ENCODE results near the gene LAT. TPM values are rescaled to one million over a fixed set of nuclear protein-coding genes. Genes with fewer than 3 reads are reported as not detected.
"Not testable (repeated sequence)": the region's sequence is repeated elsewhere in the genome, so short reads cannot be mapped to it uniquely, and the experiment has no call there.

The LAT gene
- 42.7 and 77.4 TPM in 2 replicates for total RNA-seq (2014; rRNA removed; shearing (Covaris generic))

DNA sequence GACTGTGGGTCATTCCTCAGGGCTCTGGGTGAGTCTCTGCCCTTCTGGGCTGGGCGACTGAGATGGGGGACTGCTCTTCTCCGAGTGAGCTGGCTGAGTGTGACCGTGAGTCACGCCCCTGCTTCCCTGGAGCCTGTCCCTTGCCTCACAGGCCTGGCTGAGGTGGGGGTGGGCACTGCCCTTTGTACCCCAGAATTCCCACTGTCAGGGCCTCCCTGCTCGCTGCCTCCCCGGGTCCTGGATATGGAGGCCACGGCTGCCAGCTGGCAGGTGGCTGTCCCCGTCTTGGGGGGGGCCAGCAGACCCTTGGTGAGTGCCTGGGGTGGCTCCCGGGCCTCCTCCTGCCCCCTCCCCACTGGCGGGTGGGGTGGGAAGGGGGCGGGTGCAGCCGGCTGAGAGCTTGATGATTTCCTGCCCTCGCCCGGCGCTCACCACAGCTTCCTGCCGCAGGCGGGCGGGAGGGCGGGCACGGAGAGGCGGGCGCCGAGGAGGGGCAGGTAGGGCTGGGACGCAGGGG lies at the start of gene LAT:
TSS of gene LAT (plus strand) at position 434 of the 517 bp plus-strand sequence. CDS start 366 bp downstream, outside the sequence.
- DNase-seq (ENCODE audit: low spot score): peak; percentile 95

- peak; percentile 19 for DNase-seq (ENCODE audit: low spot score)
Observed at GRCh38 chr16:28935346-28935745, 49.5 kb upstream of the LAT start.

GRCh38 chr16:28935924-28936783 lies 48.7 kb upstream of the LAT start:
- DNase-seq (ENCODE audit: low spot score): peak; percentile 35

DNA sequence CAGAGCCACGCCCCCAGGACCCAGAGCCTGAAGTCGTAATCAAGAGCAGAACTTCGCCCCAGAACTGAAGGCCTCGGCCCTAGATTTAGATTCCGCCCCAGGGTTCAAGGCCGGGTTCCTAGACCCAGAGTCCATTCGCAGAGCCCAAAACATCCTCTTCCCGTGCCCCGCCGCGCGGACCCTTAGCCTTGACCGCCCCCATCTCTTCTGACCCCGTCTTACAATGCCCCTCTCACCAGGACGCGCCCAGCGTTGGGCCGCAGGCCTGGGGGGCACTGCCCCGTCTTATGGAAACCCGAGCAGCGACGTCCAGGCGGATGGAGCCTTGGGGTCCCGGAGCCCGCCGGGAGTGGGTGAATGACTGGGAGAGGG lies 48.1 kb upstream of the LAT start:
- DNase-seq (ENCODE audit: low spot score): no peak

DNA sequence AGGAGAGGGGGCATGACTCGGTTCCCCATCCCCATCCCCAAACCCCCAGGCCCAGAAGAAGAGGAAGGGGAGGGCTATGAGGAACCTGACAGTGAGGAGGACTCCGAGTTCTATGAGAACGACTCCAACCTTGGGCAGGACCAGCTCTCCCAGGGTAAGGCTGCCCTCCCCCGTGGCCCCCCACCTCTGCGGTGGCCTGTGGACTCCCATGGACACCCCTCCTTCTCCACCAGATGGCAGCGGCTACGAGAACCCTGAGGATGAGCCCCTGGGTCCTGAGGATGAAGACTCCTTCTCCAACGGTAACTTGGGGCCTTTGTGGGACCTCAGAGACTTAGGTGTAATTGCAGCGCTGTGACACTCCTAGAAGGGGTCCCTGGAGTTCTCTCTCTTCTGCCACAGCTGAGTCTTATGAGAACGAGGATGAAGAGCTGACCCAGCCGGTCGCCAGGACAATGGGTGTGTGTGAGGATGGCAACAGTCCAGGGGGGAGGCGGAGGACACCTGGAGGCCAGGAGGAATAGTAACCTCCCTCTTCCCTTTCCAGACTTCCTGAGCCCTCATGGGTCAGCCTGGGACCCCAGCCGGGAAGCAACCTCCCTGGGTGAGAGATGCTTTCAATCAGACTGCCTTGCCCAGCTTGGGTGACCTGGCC lies 47.5 kb upstream of the LAT start:
- no peak for DNase-seq (ENCODE audit: low spot score)

- no peak for DNase-seq (ENCODE audit: low spot score)
Observed at GRCh38 chr16:28938721-28939120, 46.1 kb upstream of the LAT start.

DNA sequence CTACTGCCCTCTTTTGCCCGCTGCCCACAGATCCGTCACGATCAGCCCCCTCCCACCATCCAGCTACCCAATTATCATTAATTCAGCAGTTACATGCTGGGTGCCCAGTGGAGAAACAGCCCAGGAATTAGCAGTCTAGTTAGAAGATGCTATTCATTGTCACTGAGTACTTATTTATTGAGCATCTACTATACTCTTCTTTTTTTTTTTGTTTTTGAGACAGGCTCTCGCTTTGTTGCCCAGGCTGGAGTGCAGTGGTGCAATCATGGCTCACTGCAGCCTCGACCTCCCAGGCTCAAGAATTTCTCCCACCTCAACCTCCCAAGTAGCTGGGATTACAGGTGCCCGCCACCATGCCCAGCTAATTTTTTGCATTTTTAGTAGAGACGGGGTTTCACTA lies 45.0 kb upstream of the LAT start:
- DNase-seq (ENCODE audit: low spot score): not testable (repeated sequence)

DNA sequence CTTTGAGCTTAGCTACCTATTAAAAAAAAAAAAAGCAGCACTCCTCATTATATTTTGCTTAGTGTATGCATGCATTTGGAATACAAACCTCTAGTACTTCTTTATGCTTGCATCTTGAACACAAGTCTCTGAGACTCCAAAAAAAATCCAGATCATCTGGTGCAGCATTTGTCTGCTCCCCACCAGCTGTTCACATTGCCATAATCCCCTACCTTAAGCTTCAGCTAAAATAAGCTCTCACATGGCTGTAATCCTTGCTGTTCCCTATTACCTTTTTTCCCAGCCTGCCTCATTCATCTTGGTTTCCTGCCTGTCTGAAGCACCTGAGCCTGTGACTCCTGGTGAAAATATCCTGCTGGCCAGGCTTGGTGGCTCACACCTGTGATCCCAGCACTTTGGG lies 41.6 kb upstream of the LAT start:
- no peak for DNase-seq (ENCODE audit: low spot score)

DNA sequence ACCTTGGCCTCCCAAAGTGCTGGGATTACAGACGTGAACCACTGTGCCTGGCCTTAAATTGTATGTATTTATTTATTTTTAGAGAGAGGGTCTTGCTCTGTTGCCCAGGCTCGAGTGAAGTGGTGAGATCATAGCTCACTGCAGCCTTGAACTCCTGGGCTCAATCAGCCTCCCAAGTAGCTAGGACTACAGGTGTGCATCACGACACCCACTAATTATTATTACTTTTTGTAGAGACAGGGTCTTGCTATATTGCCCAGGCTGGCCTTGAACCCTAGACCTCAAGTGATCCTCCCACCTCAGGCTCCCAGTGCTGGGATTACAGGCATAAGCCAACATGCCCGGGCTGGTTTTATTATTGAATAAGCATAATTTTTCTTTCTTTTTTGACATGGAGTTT lies 38.2 kb upstream of the LAT start:
- DNase-seq (ENCODE audit: low spot score): no peak

- peak; percentile 100 for DNase-seq (ENCODE audit: low spot score)
Observed at GRCh38 chr16:28950648-28951409, 34.0 kb upstream of the LAT start, which contains the start of gene NFATC2IP. TSS of gene NFATC2IP (plus strand) at chr16:28950937. CDS start at chr16:28951012, 75 bp downstream.

- no peak for DNase-seq (ENCODE audit: low spot score)
Observed at GRCh38 chr16:28951410-28951943, 33.4 kb upstream of the LAT start.

DNA sequence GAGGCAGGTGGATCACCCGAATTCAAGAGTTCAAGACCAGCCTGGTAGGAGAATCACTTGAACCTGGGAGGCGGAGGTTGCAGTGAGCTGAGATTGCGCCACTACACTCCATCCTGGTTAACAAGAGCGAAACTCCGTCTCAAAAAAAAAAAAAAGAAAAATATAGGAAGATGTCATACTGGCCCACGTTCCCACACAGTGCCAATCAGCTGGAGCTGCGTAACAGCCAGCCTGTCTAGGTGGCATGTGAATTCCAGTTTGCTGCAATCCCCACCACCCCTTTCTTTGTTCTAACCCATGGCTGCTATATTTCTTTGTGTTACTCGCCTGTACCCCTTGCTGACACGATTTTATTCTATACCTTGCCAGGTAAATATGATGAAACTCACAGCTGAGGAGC lies 26.6 kb upstream of the LAT start:
- no peak for DNase-seq (ENCODE audit: low spot score)

- DNase-seq (ENCODE audit: low spot score): no peak
Observed at GRCh38 chr16:28958836-28959235, 26.0 kb upstream of the LAT start.

GRCh38 chr16:28964072-28964471 lies 20.8 kb upstream of the LAT start:
- no peak for DNase-seq (ENCODE audit: low spot score)

DNA sequence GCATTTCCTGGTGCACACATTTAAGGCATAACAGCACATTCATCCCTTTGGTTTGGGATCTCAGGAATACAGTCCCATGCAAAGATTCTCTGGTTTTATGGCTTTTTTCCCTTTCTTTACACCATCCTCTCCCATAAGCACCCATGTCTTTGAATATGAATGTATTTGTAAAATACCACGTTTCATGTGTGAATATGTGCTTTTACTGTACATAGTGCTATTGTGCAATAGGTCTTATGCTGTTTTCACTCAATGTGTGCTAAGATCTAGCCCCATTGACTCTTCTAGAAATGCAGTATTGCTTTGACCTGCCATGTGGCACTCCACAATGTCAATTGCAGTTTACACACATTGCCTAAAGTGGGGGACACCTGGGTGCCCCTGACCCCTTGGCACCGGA lies 20.4 kb upstream of the LAT start:
- no peak for DNase-seq (ENCODE audit: low spot score)

- no peak for DNase-seq (ENCODE audit: low spot score)
Observed at GRCh38 chr16:28967156-28967555, 17.7 kb upstream of the LAT start.

GRCh38 chr16:28969696-28970095 lies 15.2 kb upstream of the LAT start:
- not testable (repeated sequence) for DNase-seq (ENCODE audit: low spot score)

- DNase-seq (ENCODE audit: low spot score): peak; percentile 76
Observed at GRCh38 chr16:28974007-28974436, 10.8 kb upstream of the LAT start.

GRCh38 chr16:28974437-28975157 lies 10.3 kb upstream of the LAT start, which contains the start of gene SPNS1:
TSS of gene SPNS1 (plus strand) at chr16:28974778. CDS start at chr16:28975152, 374 bp downstream.
- DNase-seq (ENCODE audit: low spot score): peak; percentile 94

GRCh38 chr16:28975158-28975599 lies 9.7 kb upstream of the LAT start:
- DNase-seq (ENCODE audit: low spot score): no peak

All from A172 (cell line).